22Rv1 (cell line): Measurements from ENCODE around the gene HNRNPL.

Source experiments
- ZFX ChIP-seq: fragments of 450-650 bp; IDR thresholded peaks from 2 replicates; pipeline ENCODE4 v1.6.1; 2017; ENCODE audit warnings: antibody characterized with exemption, borderline replicate concordance
- TF ChIP-seq, protein P1 (sequence below): fragments of 450-650 bp; IDR thresholded peaks from 2 replicates; pipeline ENCODE4 v1.5.1; 2017; ENCODE audit warnings: mild to moderate bottlenecking

- TF ChIP-seq, protein P1, sequence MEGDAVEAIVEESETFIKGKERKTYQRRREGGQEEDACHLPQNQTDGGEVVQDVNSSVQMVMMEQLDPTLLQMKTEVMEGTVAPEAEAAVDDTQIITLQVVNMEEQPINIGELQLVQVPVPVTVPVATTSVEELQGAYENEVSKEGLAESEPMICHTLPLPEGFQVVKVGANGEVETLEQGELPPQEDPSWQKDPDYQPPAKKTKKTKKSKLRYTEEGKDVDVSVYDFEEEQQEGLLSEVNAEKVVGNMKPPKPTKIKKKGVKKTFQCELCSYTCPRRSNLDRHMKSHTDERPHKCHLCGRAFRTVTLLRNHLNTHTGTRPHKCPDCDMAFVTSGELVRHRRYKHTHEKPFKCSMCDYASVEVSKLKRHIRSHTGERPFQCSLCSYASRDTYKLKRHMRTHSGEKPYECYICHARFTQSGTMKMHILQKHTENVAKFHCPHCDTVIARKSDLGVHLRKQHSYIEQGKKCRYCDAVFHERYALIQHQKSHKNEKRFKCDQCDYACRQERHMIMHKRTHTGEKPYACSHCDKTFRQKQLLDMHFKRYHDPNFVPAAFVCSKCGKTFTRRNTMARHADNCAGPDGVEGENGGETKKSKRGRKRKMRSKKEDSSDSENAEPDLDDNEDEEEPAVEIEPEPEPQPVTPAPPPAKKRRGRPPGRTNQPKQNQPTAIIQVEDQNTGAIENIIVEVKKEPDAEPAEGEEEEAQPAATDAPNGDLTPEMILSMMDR = no peak
- no peak for TF ChIP-seq ZFX
Observed at GRCh38 chr19:38861368-38861767, 11.6 kb upstream of the HNRNPL start.
